IMR-90 (cell line): ENCODE data around the gene SLC44A5. TPM values are rescaled to one million over a fixed set of nuclear protein-coding genes. Genes with fewer than 3 reads are reported as not detected.

Experiments used
- ATAC-seq: fragments of 200-7000 bp; cut with Tn5 transposase; 2 replicates; pipeline ENCODE4 v1.9.1; 2020; ENCODE audit warnings: low read depth, mild to moderate bottlenecking, moderate library complexity
- BruUV-seq: library from RNA; stranded (reverse); fragments of 400-500 nt; replicated peaks from 2 replicates; lab custom pipeline; 2021; lab: Mats Ljungman, UMichigan
- CTCF ChIA-PET: fragments of 300-600 bp; formaldehyde crosslinking; extraction: SDS; loops from one replicate; lab custom pipeline; 2021; ENCODE audit warnings: antibody characterized with exemption; lab: Yijun Ruan, JAX
- POLR2A ChIA-PET: fragments of 300-600 bp; sonication (Branson Sonifier 250); formaldehyde crosslinking; loops from one replicate; lab custom pipeline; 2022; ENCODE audit warnings: antibody characterized with exemption; ENCODE audit not compliant: unreplicated experiment; lab: Charles Lee
- DNase-seq: peaks from one replicate; pipeline ENCODE4 v3.0.0; 2013
- H2AFZ ChIP-seq: replicated peaks from 2 replicates; pipeline ENCODE3; 2013; ENCODE audit warnings: low read length, mild to moderate bottlenecking; ENCODE audit not compliant: poor library complexity
- H2AK5ac ChIP-seq: 2 replicates; pipeline ENCODE4 v1.6.1; 2013; ENCODE audit warnings: low read depth, low read length, inconsistent platforms
- H2AK9ac ChIP-seq: replicated peaks from 2 replicates; pipeline ENCODE3; 2013; ENCODE audit warnings: mild to moderate bottlenecking, low read depth, low read length, moderate library complexity; ENCODE audit not compliant: poor library complexity
- H2BK120ac ChIP-seq: 2 replicates; pipeline ENCODE4 v1.6.1; 2013; ENCODE audit warnings: low read depth, low read length, inconsistent platforms
- H2BK15ac ChIP-seq: 3 replicates; pipeline ENCODE4 v1.6.1; 2013; ENCODE audit warnings: low read depth, low read length, inconsistent platforms
- H2BK20ac ChIP-seq: 2 replicates; pipeline ENCODE4 v1.6.1; 2013; ENCODE audit warnings: low read depth, mild to moderate bottlenecking, inconsistent platforms, low read length, moderate library complexity
- H2BK5ac ChIP-seq: 2 replicates; pipeline ENCODE4 v1.6.1; 2013; ENCODE audit warnings: mild to moderate bottlenecking, low read depth, low read length, inconsistent platforms; ENCODE audit not compliant: poor library complexity, severe bottlenecking
- H3K14ac ChIP-seq: replicated peaks from 2 replicates; pipeline ENCODE4 v1.6.1; 2013; ENCODE audit warnings: low read depth, low read length, inconsistent platforms
- H3K18ac ChIP-seq: 2 replicates; pipeline ENCODE4 v1.6.1; 2013; ENCODE audit warnings: low read depth, low read length, control low read depth
- H3K23ac ChIP-seq: 2 replicates; pipeline ENCODE4 v1.6.1; 2013; ENCODE audit warnings: low read depth, low read length, inconsistent platforms
- H3K27ac ChIP-seq: 2 replicates; pipeline ENCODE4 v1.5.1; 2013; ENCODE audit warnings: mild to moderate bottlenecking, control low read depth, low read length; ENCODE audit not compliant: insufficient read depth
- H3K27me3 ChIP-seq: 2 replicates; pipeline ENCODE4 v1.6.1; 2013; ENCODE audit warnings: low read length; ENCODE audit not compliant: control insufficient read depth, insufficient read depth
- H3K36me3 ChIP-seq: 2 replicates; pipeline ENCODE4 v1.6.1; 2013; ENCODE audit warnings: low read length, mixed read lengths; ENCODE audit not compliant: control insufficient read depth, insufficient read depth
- H3K4ac ChIP-seq: 2 replicates; pipeline ENCODE4 v1.6.1; 2013; ENCODE audit warnings: low read depth, low read length, inconsistent platforms
- H3K4me1 ChIP-seq: 2 replicates; pipeline ENCODE4 v1.6.1; 2013; ENCODE audit warnings: low read length, mixed read lengths; ENCODE audit not compliant: control insufficient read depth, insufficient read depth
- H3K4me2 ChIP-seq: 2 replicates; pipeline ENCODE4 v1.6.1; 2013; ENCODE audit warnings: low read depth, mild to moderate bottlenecking, control low read depth, low read length, moderate library complexity
- H3K4me3 ChIP-seq: 2 replicates; pipeline ENCODE4 v1.5.1; 2013; ENCODE audit warnings: low read depth, mild to moderate bottlenecking, control low read depth, low read length, moderate library complexity; ENCODE audit not compliant: insufficient read depth
- H3K56ac ChIP-seq: 2 replicates; pipeline ENCODE4 v1.6.1; 2013; ENCODE audit warnings: low read length, inconsistent platforms; ENCODE audit not compliant: insufficient read depth; ENCODE audit errors: extremely low read depth
- H3K79me1 ChIP-seq, 2 experiments: 2 replicates each; pipeline ENCODE4 v1.6.1; 2013; ENCODE audit warnings: low read length in 2 of 2, inconsistent platforms in 1 of 2, low read depth in 1 of 2
- H3K9ac ChIP-seq: 2 replicates; pipeline ENCODE4 v1.6.1; 2013; ENCODE audit warnings: low read depth, low read length, control low read depth
- H3K9me1 ChIP-seq: 2 replicates; pipeline ENCODE4 v1.6.1; 2013; ENCODE audit warnings: low read length, inconsistent platforms; ENCODE audit not compliant: insufficient read depth
- H3K9me3 ChIP-seq: 2 replicates; pipeline ENCODE4 v1.6.1; 2013; ENCODE audit warnings: low read length; ENCODE audit not compliant: control insufficient read depth, insufficient read depth
- H4K20me1 ChIP-seq: 2 replicates; pipeline ENCODE4 v1.6.1; 2013; ENCODE audit warnings: low read length, inconsistent platforms; ENCODE audit not compliant: insufficient read depth
- H4K5ac ChIP-seq: 2 replicates; pipeline ENCODE4 v1.6.1; 2013; ENCODE audit warnings: mild to moderate bottlenecking, low read depth, low read length, control low read depth
- H4K8ac ChIP-seq, 2 experiments: 2 replicates each; pipeline ENCODE4 v1.6.1; 2013; ENCODE audit warnings: low read depth in 2 of 2, low read length in 2 of 2, control low read depth in 1 of 2, inconsistent platforms in 1 of 2
- H4K91ac ChIP-seq: 2 replicates; pipeline ENCODE4 v1.6.1; 2013; ENCODE audit warnings: low read depth, low read length, inconsistent platforms; ENCODE audit not compliant: insufficient read depth
- BHLHE40 ChIP-seq: fragments of 150-350 bp; IDR thresholded peaks from 2 replicates; pipeline ENCODE4 v1.6.1; 2016; ENCODE audit warnings: mild to moderate bottlenecking, low read depth, low read length
- CEBPB ChIP-seq: IDR thresholded peaks from 2 replicates; pipeline ENCODE4 v1.6.1; 2012; ENCODE audit warnings: low read depth, low read length, improper control_type of control experiment
- FOS ChIP-seq: fragments of 150-350 bp; IDR thresholded peaks from 2 replicates; pipeline ENCODE4 v1.6.1; 2016; ENCODE audit warnings: low read depth, low read length
- MAZ ChIP-seq: IDR thresholded peaks from 2 replicates; pipeline ENCODE4 v1.6.1; 2012; ENCODE audit warnings: low read depth, mild to moderate bottlenecking, low read length, improper control_type of control experiment, moderate library complexity, borderline replicate concordance
- NFE2L2 ChIP-seq: fragments of 150-350 bp; IDR thresholded peaks from 2 replicates; pipeline ENCODE4 v1.6.1; 2016; ENCODE audit warnings: low read depth, mild to moderate bottlenecking, low read length
- RCOR1 ChIP-seq: IDR thresholded peaks from 2 replicates; pipeline ENCODE4 v1.6.1; 2012; ENCODE audit warnings: mild to moderate bottlenecking, low read length, improper control_type of control experiment; ENCODE audit not compliant: insufficient replicate concordance
- RFX5 ChIP-seq: IDR thresholded peaks from 2 replicates; pipeline ENCODE4 v1.8.0; 2012; ENCODE audit warnings: low read depth, mild to moderate bottlenecking, low read length, moderate library complexity
- SMC3 ChIP-seq: fragments of 150-350 bp; IDR thresholded peaks from 2 replicates; pipeline ENCODE4 v1.6.1; 2016; ENCODE audit warnings: low read depth, mild to moderate bottlenecking, antibody characterized with exemption, low read length, moderate library complexity
- USF2 ChIP-seq: fragments of 150-350 bp; IDR thresholded peaks from 2 replicates; pipeline ENCODE4 v1.6.1; 2017; ENCODE audit warnings: mild to moderate bottlenecking, antibody characterized with exemption, low read length, low read depth
- dilution Hi-C: fragments of 300-500 bp; cut with HindIII; formaldehyde crosslinking; loops from one replicate; pipeline ENCODE4 v1.14.3; 2018; ENCODE audit warnings: low sequenced_read_pairs; ENCODE audit not compliant: unreplicated experiment
- in situ Hi-C: fragments of 300-500 bp; cut with MboI; formaldehyde crosslinking; loops from 3 replicates; pipeline ENCODE4 v1.14.3; 2019; ENCODE audit warnings: low sequenced_read_pairs, inconsistent platforms, mixed read lengths
- intact Hi-C: fragments of 100-400 bp; cut with micrococcal nuclease; formaldehyde crosslinking; loops from 2 replicates; pipeline ENCODE4 v1.10.0; 2022
- polyA plus RNA-seq, 3 experiments: library from polyadenylated mRNA; depleted of rRNA; stranded (reverse); fragments of >200 nt; gene quantifications; 2 replicates each; pipeline ENCODE4 v1.2.3, GENCODE V29; 2012; ENCODE audit warnings: low replicate concordance in 1 of 3
- total RNA-seq: library from RNA; depleted of rRNA; stranded (reverse); fragments of >200 nt; gene quantifications from 2 replicates; pipeline ENCODE4 v1.2.3, GENCODE V29; 2012
- TF ChIP-seq, protein P1 (sequence below): fragments of 150-350 bp; IDR thresholded peaks from 2 replicates; pipeline ENCODE4 v1.6.1; 2016; ENCODE audit warnings: low read depth, mild to moderate bottlenecking, low read length, moderate library complexity, borderline replicate concordance

Gene SLC44A5
- total and polyA plus RNA-seq, 2 of the 4 experiments (the other 2 are of a cell fraction) = under 0.01 TPM; not detected in 1

DNA sequence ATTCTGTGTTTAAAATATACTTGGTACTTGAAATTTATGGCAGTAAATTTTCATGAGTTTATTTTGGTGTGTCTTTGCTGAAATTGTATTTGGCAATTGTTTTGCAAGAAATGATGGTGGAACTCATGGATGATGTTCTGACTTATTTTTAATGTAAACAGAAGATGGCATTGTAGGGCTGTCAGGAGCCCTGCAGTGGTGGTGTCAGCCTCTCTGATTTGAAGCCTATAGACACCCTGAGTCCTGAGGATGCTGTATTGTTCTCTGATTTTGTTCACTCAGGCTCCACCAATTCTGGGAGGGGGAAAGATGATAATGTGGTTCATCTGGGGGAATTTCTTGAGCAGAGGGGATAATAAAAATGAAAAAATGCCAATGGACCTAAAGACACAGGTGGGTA, 396.9 kb downstream of the SLC44A5 start:
- Histone ChIP-seq H3K23ac (no peak overlapping the region), H4K91ac (no peak overlapping the region), H2AFZ (no peak overlapping the region), H3K4me3 (no peak overlapping the region), H2BK5ac (no peak overlapping the region), H3K27ac (no peak overlapping the region), H3K56ac (no peak overlapping the region), H3K4me1 (no peaks in the 10 kb centered on the region), H3K27me3 (no peaks in the 10 kb centered on the region), H2BK20ac (no peak overlapping the region), H3K9me1 (no peaks in the 10 kb centered on the region), H2AK9ac (no peak overlapping the region), H3K9ac (no peak overlapping the region), H3K4ac (no peak overlapping the region), H4K20me1 (no peaks in the 10 kb centered on the region), H3K9me3 (no peaks in the 10 kb centered on the region), H2BK120ac (no peak overlapping the region), H3K14ac (no peak overlapping the region), H2AK5ac (no peak overlapping the region), H2BK15ac (no peak overlapping the region), H4K8ac (no peak overlapping the region), H3K79me1 (no peaks in the 10 kb centered on the region), H3K18ac (no peak overlapping the region), H3K4me2 (no peak overlapping the region), H3K36me3 (no peaks in the 10 kb centered on the region), H4K5ac (no peak overlapping the region)
- in situ Hi-C loops (no loop called here), intact Hi-C loops (no loop called here), dilution Hi-C loops (no loop called here)
- no TSS peak for BruUV-seq
- ATAC-seq = no peak
- DNase-seq = no peak
- ChIA-PET POLR2A (no interaction called here), CTCF (no interaction called here)
- TF ChIP-seq SMC3 (no peak), MAZ (no peak), RFX5 (no peak), NFE2L2 (no peak), USF2 (no peak), RCOR1 (no peak), FOS (no peak), CEBPB (no peak), BHLHE40 (no peak)
- TF ChIP-seq, protein P1, sequence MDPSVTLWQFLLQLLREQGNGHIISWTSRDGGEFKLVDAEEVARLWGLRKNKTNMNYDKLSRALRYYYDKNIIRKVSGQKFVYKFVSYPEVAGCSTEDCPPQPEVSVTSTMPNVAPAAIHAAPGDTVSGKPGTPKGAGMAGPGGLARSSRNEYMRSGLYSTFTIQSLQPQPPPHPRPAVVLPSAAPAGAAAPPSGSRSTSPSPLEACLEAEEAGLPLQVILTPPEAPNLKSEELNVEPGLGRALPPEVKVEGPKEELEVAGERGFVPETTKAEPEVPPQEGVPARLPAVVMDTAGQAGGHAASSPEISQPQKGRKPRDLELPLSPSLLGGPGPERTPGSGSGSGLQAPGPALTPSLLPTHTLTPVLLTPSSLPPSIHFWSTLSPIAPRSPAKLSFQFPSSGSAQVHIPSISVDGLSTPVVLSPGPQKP = no peak
